AG09319 (cell line): ENCODE measurements around the gene TSEN54.

ENCODE experiments used
- DNase-seq: peaks from one replicate; pipeline ENCODE4 v3.0.0-alpha.2; 2010; ENCODE audit warnings: low read depth; ENCODE audit errors: extremely low read depth
- CTCF ChIP-seq: IDR thresholded peaks from 2 replicates; pipeline ENCODE4 v1.5.1; 2011; ENCODE audit warnings: low read depth, mild to moderate bottlenecking, inconsistent platforms, low read length, moderate library complexity

Gene TSEN54

GRCh38 chr17:75516255-75516618 lies at the start of gene TSEN54:
Gene TSEN54 (plus strand): TSS chr17:75516528. CDS start chr17:75516561, 33 bp downstream.
- peak; percentile 57 for DNase-seq
- no peak for TF ChIP-seq CTCF

GRCh38 chr17:75468291-75468754 lies 48.0 kb upstream of the TSEN54 start:
- no peak for DNase-seq
- TF ChIP-seq CTCF: no peak

GRCh38 chr17:75468779-75469373 lies 47.5 kb upstream of the TSEN54 start:
- no peak for TF ChIP-seq CTCF
- no peak for DNase-seq

GRCh38 chr17:75471207-75471606 lies 45.1 kb upstream of the TSEN54 start:
- DNase-seq: no peak
- no peak for TF ChIP-seq CTCF

- no peak for TF ChIP-seq CTCF
- DNase-seq: no peak
Measured at GRCh38 chr17:75472119-75472518, 44.2 kb upstream of the TSEN54 start.

- no peak for DNase-seq
- TF ChIP-seq CTCF: no peak
Measured at GRCh38 chr17:75473246-75473645, 43.1 kb upstream of the TSEN54 start.

GRCh38 chr17:75474736-75475135 lies 41.6 kb upstream of the TSEN54 start:
- no peak for DNase-seq
- TF ChIP-seq CTCF: no peak
